T-helper 2 cell treated with Interferon-gamma antibody and Interleukin-4, amounts not matched to agents 5 μg/mL and 100 μg/mL, for 36 hours (primary cell): ENCODE results near the gene EFHD1.
"Not testable (repeated sequence)": the region's sequence is repeated elsewhere in the genome, so short reads cannot be mapped to it uniquely, and the experiment has no call there.

Source experiments
- DNase-seq: peaks from one replicate; pipeline ENCODE4 v3.0.0; 2021; ENCODE audit warnings: low spot score
- H3K27ac Mint-ChIP-seq: one replicate; pipeline ENCODE4 v1.8.0; 2021; ENCODE audit warnings: mild to moderate bottlenecking, mixed read lengths
- H3K27me3 Mint-ChIP-seq: one replicate; pipeline ENCODE4 v1.8.0; 2021; ENCODE audit warnings: low read depth, mixed read lengths
- H3K36me3 Mint-ChIP-seq: one replicate; pipeline ENCODE4 v1.8.0; 2021; ENCODE audit warnings: low read depth, mixed read lengths
- H3K4me1 Mint-ChIP-seq: one replicate; pipeline ENCODE4 v1.8.0; 2021; ENCODE audit warnings: low read depth, mixed read lengths
- H3K4me3 Mint-ChIP-seq: one replicate; pipeline ENCODE4 v1.8.0; 2022; ENCODE audit warnings: mild to moderate bottlenecking, moderate library complexity, mixed read lengths
- H3K9me3 Mint-ChIP-seq: one replicate; pipeline ENCODE4 v1.8.0; 2021; ENCODE audit warnings: mixed read lengths

EFHD1 gene

DNA sequence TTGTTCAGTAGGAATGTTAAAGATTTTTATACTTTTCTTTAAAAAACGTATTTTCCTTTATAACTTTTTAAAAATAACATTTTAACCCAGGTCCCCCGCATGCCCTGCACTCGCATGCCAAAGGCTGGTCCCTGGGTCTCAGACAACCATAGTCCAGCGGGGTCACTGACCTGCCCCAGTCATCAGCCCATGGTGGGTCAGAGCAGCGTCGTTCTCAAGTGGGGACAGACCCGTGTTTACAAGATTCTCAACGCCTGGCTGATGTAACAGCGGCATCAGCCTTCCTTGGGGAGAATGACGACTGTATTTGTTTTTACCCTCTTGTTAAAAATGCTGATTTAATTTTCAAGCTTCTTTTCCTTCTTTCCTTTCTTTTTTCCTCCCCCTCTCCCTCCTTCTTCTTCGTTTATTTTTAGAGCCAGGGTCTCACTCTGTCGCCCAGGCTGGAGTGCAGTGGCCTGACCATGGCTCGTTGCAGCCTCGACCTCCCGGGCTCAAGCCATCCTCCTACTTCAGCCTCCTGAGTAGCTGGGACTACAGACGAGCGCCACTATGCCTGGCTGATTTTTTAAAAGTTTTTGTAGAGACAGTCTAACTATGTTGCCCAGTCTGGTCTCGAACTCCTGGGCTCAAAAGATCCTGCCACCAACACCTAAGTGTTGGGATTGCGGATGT, 1.0 kb upstream of the EFHD1 start:
- Mint-ChIP-seq H3K27me3 (peaks cover 47% of the 10 kb centered on the region), H3K36me3 (no peaks in the 10 kb centered on the region), H3K4me1 (peaks cover 2% of the 10 kb centered on the region), H3K4me3 (peak overlapping the region; percentile 45), H3K9me3 (no peaks in the 10 kb centered on the region), H3K27ac (no peak overlapping the region)
- no peak for DNase-seq

DNA sequence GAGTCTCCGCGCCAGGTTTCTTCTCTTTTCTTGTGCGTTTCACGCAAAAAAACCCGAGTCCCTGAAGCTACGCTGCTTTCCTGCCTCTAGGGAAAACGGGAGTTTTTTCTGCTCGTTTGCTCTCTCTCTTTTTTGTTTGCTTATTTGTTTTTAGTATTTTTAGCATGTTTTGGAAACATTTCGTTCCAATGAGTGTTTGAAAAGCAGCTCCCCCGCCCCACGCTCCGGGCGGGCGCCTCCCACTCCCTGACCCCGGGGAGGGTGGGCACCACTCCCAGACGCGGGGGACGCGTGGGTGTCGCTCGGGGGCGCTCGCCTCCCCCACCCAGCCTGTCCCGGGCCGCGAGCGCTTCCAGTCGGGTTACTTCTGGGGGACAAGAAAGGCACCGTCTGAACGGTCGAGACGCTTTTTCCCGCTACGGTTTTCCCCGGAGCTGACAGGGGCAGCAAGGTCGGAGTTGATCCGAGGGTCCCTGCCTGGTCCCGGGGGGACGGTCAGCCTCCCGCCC, 446 bp upstream of the EFHD1 start:
- Mint-ChIP-seq H3K9me3 (no peaks in the 10 kb centered on the region), H3K27me3 (peaks cover 52% of the 10 kb centered on the region), H3K4me3 (peak overlapping the region; percentile 45), H3K36me3 (no peaks in the 10 kb centered on the region), H3K27ac (no peak overlapping the region), H3K4me1 (peaks cover 2% of the 10 kb centered on the region)
- DNase-seq = no peak

DNA sequence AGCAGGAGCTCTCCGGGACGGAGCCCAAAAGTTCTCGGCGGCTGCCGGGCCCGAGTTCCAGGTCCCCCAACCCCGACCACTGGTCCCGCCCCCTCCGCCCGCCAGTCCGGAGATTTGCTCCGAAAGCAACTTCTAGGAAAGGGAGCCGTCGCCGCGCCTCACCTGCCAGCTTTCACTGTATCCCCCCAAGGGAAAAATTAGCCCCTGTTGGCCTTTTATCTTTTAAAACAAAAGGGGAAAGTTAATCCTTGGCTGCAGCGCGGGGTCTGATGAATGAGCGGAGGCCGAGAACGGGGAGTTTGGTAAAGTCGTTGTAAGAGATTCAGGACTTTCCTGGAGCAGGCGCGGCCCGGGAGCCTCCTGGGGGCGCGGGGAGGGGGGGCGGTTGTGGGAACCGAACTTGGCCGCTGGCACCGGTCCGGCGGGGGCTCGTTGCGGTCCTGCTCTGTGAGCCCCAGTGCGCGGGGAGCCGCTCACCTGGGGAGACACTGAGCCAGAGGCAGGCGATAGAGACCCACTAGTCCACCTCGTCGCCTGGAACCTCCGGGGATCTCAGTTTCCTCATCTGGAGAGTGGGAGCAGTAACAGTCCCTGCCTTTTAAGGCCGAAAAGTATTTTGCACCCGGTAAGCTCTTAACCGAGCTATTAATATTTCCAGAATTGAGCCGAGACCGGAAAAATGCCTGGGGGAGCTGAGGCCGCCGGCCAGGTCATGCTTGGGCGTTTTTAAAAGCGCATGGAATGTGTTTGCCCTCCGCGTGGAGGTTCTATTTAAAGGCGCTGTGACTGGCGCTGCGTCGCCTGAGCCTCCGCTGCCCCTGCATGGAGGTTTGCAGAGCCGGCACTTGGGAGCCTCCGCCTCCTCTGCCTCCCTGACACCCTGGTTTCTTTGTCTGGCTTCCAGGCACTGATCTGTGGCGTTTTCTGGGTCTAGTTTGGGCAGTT, 1.1 kb downstream of the EFHD1 start:
- H3K9me3 Mint-ChIP-seq = no peaks in the 10 kb centered on the region
- H3K4me1 Mint-ChIP-seq = peaks cover 2% of the 10 kb centered on the region
- peaks cover 65% of the 10 kb centered on the region for H3K27me3 Mint-ChIP-seq
- peak overlapping the region; percentile 38 for H3K4me3 Mint-ChIP-seq
- no peak overlapping the region for H3K27ac Mint-ChIP-seq
- H3K36me3 Mint-ChIP-seq = no peaks in the 10 kb centered on the region
- no peak for DNase-seq

DNA sequence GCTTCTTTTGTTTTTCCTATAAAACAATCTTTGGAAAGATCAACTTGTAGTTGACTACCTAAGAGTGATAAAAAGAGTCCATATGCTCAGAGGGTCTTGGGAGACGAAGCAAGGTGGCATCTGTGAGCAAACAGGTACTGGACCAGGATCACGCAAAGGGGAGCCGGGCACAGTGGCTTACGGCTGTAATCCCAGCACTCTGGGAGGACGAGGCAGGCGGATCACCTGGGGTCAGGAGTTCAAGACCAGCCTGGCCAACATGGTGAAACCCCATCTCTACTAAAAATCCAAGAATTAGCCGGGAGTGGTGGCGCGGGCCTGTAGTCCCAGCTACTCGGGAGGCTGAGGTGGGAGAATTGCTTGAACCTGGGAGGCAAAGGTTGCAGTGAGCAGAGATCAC, 2.0 kb downstream of the EFHD1 start:
- H3K4me3 Mint-ChIP-seq, H3K27ac Mint-ChIP-seq, H3K9me3 Mint-ChIP-seq, DNase-seq, H3K36me3 Mint-ChIP-seq, H3K4me1 Mint-ChIP-seq: not testable (repeated sequence)
- H3K27me3 Mint-ChIP-seq = peaks cover 67% of the 10 kb centered on the region

DNA sequence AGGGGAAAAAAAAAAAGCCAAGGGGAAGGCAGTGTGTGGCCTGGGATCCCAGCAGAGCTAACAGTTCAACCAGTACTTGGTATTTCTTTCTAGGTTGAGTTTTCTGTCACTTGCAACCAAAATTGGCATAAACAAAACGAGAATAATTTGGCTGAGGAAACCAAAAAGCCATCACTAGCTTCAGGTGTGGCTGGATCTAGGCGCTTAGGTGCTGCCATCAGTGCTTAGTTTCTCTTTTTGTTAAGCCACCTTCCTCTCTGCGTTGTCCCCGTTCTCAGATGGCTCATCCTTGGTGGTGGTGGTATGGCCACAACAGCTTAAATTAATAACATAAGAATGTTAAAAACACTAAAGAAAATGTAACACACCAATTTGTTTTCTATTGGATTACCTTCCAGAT, 2.4 kb downstream of the EFHD1 start:
- Mint-ChIP-seq H3K9me3 (no peaks in the 10 kb centered on the region), H3K27ac (no peak overlapping the region), H3K27me3 (peaks cover 67% of the 10 kb centered on the region), H3K4me1 (peaks cover 2% of the 10 kb centered on the region), H3K4me3 (no peak overlapping the region), H3K36me3 (no peaks in the 10 kb centered on the region)
- DNase-seq = no peak

DNA sequence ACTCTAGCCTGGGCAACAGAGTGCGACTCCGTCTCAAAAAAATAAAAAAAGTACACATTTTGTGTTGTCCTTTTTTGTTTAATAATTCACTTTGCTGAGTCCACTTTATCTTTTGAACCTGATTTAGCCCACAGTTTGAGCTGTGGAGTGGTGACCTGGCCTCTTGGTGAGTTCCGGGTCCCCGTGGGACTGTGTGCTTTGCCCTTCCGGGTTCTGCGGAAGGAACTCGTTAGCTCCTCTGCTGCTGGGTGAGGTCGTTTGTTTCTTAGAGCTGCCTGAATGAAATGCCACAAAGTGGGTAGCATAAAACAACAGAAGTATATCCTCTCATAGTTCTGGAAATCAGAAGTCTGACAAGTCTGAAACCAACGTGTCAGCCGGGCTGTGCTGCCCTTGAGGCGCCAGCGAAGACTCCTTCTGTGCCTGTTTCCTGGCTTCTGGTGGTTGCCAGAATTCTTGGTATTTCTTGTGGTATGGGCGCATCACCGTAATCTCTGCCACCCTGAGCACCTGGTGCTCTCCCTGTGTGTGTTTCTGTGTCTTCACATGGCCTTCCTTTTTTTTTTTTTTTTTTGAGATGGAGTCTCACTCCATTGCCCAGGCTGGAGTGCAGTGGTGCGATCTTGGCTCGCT, 3.5 kb downstream of the EFHD1 start:
- peak overlapping the region; percentile 52 for H3K27ac Mint-ChIP-seq
- peaks cover 64% of the 10 kb centered on the region for H3K27me3 Mint-ChIP-seq
- no peaks in the 10 kb centered on the region for H3K36me3 Mint-ChIP-seq
- peaks cover 2% of the 10 kb centered on the region for H3K4me1 Mint-ChIP-seq
- DNase-seq = no peak
- H3K9me3 Mint-ChIP-seq = no peaks in the 10 kb centered on the region
- H3K4me3 Mint-ChIP-seq = peak overlapping the region; percentile 13

DNA sequence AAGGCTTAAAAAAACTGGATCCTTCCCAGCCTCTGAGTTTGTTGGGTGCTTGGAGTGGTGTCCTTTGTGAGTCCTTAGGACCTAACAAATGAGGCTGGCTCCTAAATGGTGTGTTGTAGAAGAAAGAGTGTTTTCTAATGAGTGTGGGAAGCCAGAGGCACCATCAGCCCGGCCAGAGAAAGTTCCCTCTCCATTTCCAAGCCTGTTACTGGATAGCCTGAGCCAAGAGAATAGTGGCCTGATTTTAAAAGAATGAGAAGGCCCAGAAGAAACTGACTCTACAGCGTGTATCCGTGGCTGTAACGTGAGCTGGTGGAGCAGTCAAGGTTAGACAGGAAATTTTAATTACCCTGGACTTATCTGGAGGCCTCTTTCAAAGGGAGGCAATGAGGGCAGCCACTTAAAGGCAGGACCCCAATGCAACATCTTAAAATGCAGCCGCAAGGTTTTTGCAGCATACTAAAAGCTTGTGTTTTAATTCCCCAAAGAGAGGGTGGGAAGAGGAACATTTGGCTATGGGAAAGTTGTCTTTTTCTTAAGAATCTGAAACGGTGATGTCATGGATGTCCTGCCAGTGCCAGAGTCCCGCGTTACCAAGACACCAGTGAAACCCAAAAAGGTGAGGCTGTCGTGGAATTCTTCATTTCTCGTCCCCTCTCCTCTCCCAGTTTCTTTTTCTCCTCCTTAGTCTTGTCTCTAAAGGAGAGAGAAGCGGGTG, 4.6 kb downstream of the EFHD1 start:
- Mint-ChIP-seq H3K9me3 (no peaks in the 10 kb centered on the region), H3K4me3 (no peak overlapping the region), H3K27ac (no peak overlapping the region), H3K4me1 (peaks cover 2% of the 10 kb centered on the region), H3K36me3 (no peaks in the 10 kb centered on the region), H3K27me3 (peaks cover 58% of the 10 kb centered on the region)
- no peak for DNase-seq

DNA sequence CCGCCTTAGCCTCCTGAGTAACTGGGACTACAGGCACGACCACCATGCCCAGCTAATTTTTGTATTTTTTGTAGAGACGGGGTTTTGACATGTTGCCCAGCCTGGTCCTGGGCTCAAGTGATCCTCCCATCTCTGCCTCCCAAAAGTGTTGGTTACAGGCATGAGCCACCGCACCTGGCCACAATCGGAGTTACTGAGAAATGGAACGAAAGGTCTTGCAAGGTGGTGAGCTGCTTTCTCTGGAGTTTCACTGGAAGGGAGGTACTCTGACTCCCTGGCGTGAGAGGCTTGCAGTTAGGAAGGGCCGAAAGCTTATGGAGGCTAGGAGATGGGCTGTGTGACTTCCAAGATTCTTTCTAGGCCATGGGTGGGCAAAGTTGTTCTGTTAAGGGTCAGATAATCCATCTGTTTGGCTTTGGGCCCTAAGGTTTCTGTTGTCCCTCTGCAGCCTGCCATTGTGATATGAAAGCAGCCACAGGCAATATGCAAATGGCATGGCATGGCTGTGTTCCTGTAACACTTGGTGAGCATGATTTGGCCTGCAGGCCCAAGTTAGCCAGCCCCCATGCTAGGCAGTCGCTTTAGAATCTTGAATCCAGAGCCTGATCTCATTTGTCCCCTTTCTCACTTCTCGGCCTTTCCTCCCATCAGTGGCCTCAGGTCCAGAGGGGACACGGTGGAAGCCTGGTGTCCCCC, 7.9 kb downstream of the EFHD1 start:
- H3K9me3 Mint-ChIP-seq = no peaks in the 10 kb centered on the region
- H3K27ac Mint-ChIP-seq = no peak overlapping the region
- DNase-seq = no peak
- no peaks in the 10 kb centered on the region for H3K36me3 Mint-ChIP-seq
- H3K4me3 Mint-ChIP-seq = no peak overlapping the region
- H3K4me1 Mint-ChIP-seq = peaks cover 2% of the 10 kb centered on the region
- peaks cover 37% of the 10 kb centered on the region for H3K27me3 Mint-ChIP-seq

DNA sequence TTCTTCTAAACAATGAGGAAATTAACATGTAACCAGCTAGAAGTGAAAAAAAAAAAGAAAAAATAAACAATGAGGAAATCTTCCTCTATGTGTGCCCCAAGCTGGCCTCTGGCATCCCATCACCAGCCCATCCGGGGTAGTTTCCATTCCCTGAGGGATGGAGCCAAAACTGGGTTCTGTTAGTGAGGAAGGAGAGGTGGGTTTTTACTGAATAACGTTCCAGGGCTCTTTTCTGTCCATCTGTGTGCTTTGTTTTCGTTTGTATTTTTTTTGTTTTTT, 9.7 kb downstream of the EFHD1 start:
- DNase-seq = no peak
- H3K27ac Mint-ChIP-seq = no peak overlapping the region
- peaks cover 22% of the 10 kb centered on the region for H3K27me3 Mint-ChIP-seq
- no peak overlapping the region for H3K4me3 Mint-ChIP-seq
- no peaks in the 10 kb centered on the region for H3K9me3 Mint-ChIP-seq
- H3K4me1 Mint-ChIP-seq = no peaks in the 10 kb centered on the region
- H3K36me3 Mint-ChIP-seq = no peaks in the 10 kb centered on the region

DNA sequence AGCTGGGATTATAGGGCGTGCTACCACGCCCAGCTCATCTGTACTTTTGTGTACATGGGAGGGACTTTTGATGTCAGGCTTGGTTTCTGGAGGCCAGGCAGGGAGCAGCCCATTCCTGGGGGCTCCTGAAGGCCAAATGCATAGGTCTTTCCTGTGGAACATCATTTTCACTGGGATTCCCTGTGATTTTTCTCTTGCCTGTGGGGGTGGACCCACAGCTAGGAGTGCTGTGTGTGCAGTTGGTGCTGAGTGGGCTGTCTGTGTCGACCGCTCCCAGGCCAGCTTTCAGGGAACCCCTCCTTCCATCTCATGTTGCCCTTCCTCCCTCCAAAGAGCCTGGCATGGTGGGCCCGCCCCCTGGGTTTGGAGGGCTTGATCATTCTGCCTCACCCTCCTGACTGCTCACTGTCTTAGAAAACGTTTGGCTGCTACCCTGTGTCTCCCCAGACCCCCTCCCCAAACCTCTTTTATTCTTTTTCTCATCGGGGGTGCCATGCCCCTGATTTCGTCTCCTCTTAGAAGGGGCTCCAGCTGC, 10.5 kb downstream of the EFHD1 start:
- H3K27ac Mint-ChIP-seq = no peak overlapping the region
- no peaks in the 10 kb centered on the region for H3K9me3 Mint-ChIP-seq
- no peak overlapping the region for H3K4me3 Mint-ChIP-seq
- H3K4me1 Mint-ChIP-seq = no peaks in the 10 kb centered on the region
- no peak for DNase-seq
- no peaks in the 10 kb centered on the region for H3K36me3 Mint-ChIP-seq
- H3K27me3 Mint-ChIP-seq = peaks cover 16% of the 10 kb centered on the region

DNA sequence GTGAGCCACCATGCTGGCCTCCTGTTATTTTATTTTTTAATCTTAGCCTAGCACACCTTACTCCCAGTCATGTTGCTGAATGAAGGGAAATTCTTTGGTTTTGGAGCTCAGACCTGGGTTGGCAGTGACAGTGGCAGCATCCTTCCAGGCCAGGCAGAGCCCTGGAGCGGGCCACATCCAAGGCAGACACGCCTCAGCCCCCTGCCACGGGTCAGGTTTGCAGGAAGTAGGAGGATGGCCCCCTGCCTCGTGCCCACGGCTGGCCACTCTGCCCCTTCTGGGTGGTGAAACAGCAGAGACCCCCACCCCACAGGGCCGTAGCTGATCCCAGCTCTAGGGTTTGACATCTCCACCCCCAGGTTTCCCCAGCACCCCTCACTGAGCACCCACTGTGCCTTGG, 11.7 kb downstream of the EFHD1 start:
- Mint-ChIP-seq H3K27me3 (peaks cover 6% of the 10 kb centered on the region), H3K4me3 (no peak overlapping the region), H3K9me3 (no peaks in the 10 kb centered on the region), H3K4me1 (no peaks in the 10 kb centered on the region), H3K36me3 (no peaks in the 10 kb centered on the region), H3K27ac (no peak overlapping the region)
- DNase-seq = no peak

DNA sequence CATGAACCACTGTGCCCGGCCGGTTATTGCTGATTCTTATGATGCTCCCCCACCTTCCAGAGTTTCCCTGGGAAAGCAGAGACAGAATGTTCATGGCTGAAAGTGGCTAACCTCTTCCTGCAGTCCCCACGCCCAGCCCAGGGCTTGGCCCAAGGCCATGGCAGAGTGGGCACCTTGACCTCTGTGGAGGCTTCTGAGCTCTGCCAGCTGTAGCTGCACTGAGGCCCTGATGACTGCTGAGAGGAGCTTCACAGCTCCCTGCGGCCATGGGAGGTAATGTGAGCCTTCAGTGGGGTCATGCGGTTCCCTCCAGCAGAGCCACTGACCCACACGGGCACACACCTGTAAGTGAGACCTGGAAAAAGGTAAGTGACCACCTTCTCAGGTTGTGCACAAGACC, 13.3 kb downstream of the EFHD1 start:
- Mint-ChIP-seq H3K4me3 (no peak overlapping the region), H3K27ac (no peak overlapping the region), H3K9me3 (no peaks in the 10 kb centered on the region), H3K36me3 (no peaks in the 10 kb centered on the region), H3K4me1 (no peaks in the 10 kb centered on the region), H3K27me3 (peaks cover 4% of the 10 kb centered on the region)
- DNase-seq = no peak

DNA sequence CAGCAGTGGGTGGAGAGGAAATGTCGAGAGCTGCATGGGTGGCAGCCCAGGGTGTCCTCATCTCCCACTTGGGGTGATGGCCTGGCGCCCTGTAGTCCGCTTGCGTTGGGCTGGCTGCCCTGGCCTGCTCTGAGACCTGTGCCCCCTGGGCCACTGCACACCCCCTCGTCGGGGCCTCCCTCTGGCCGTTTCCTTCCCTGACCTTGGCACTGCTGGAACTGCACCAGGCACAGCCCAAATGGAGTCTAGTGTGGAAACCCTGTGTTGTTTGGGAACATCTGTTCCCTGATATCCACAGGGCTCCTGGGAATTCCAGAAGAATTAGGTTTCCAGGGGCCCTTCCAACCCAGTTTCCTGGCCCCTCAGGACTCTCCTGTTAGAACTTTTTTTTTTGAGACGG, 13.9 kb downstream of the EFHD1 start:
- no peak overlapping the region for H3K27ac Mint-ChIP-seq
- no peaks in the 10 kb centered on the region for H3K4me1 Mint-ChIP-seq
- no peaks in the 10 kb centered on the region for H3K36me3 Mint-ChIP-seq
- no peaks in the 10 kb centered on the region for H3K9me3 Mint-ChIP-seq
- H3K27me3 Mint-ChIP-seq = peaks cover 4% of the 10 kb centered on the region
- H3K4me3 Mint-ChIP-seq = no peak overlapping the region
- no peak for DNase-seq
